GM12878 (cell line): ENCODE data around the gene ZYG11B. TPM values are rescaled to one million over a fixed set of nuclear protein-coding genes. Genes with fewer than 3 reads are reported as not detected.

Source experiments
- ATF3 ChIP-seq: IDR thresholded peaks from 2 replicates; pipeline ENCODE4 v1.6.1; 2011; ENCODE audit warnings: low read depth, mild to moderate bottlenecking, low read length, moderate library complexity, borderline replicate concordance; ENCODE audit errors: extremely low read depth
- BMI1 ChIP-seq: fragments of 450-650 bp; IDR thresholded peaks from 2 replicates; pipeline ENCODE4 v1.6.1; 2016; ENCODE audit warnings: mild to moderate bottlenecking, moderate library complexity, borderline replicate concordance
- ETV6 ChIP-seq, 2 experiments: fragments of 450-650 bp in 1 of 2; IDR thresholded peaks in 1 of 2; conservative IDR thresholded peaks in 1 of 2; 2 replicates each; pipeline ENCODE4 v1.6.1; 2014; ENCODE audit warnings: antibody characterized with exemption in 1 of 2, borderline replicate concordance in 1 of 2, low read depth in 1 of 2, mild to moderate bottlenecking in 1 of 2, moderate library complexity in 1 of 2
- GATAD2B ChIP-seq: fragments of 450-650 bp; conservative IDR thresholded peaks from 2 replicates; pipeline ENCODE4 v1.6.1; 2017; ENCODE audit warnings: low read depth, mild to moderate bottlenecking, moderate library complexity
- HDAC2 ChIP-seq: fragments of 200-600 bp; sonication (generic); IDR thresholded peaks from 2 replicates; pipeline ENCODE4 v1.6.1; 2017
- KAT2A ChIP-seq: conservative IDR thresholded peaks from 2 replicates; pipeline ENCODE4 v1.6.1; 2011; ENCODE audit warnings: low read depth, low read length; ENCODE audit not compliant: control insufficient read depth
- KDM1A ChIP-seq: fragments of 200-600 bp; sonication (generic); IDR thresholded peaks from 2 replicates; pipeline ENCODE4 v1.6.1; 2016; ENCODE audit warnings: borderline replicate concordance
- MTA2 ChIP-seq: fragments of 450-650 bp; IDR thresholded peaks from 2 replicates; pipeline ENCODE4 v1.6.1; 2016; ENCODE audit warnings: low read depth, mild to moderate bottlenecking, moderate library complexity
- MXI1 ChIP-seq: fragments of 150-350 bp; IDR thresholded peaks from 2 replicates; pipeline ENCODE4 v1.6.1; 2011; ENCODE audit warnings: low read depth, mild to moderate bottlenecking, inconsistent platforms, low read length, improper control_type of control experiment
- MYB ChIP-seq: fragments of 150-350 bp; IDR thresholded peaks from 2 replicates; pipeline ENCODE4 v1.6.1; 2014; ENCODE audit warnings: mild to moderate bottlenecking, low read depth, low read length, borderline replicate concordance
- NR2C2 ChIP-seq: IDR thresholded peaks from 2 replicates; pipeline ENCODE4 v1.6.1; 2011; ENCODE audit warnings: borderline replicate concordance, low read depth; ENCODE audit not compliant: control insufficient read depth, insufficient read length
- RELA ChIP-seq: fragments of 450-650 bp; IDR thresholded peaks from 2 replicates; pipeline ENCODE4 v1.8.0; 2014; ENCODE audit warnings: borderline replicate concordance; ENCODE audit not compliant: partially characterized antibody
- SUZ12 ChIP-seq: fragments of 200-600 bp; sonication (generic); IDR thresholded peaks from one replicate; pipeline ENCODE4 v1.6.1; 2018; ENCODE audit warnings: antibody characterized with exemption, mild to moderate bottlenecking; ENCODE audit not compliant: unreplicated experiment
- TAF1 ChIP-seq: IDR thresholded peaks from 2 replicates; pipeline ENCODE4 v1.6.1; 2011; ENCODE audit warnings: mild to moderate bottlenecking, low read depth, low read length, borderline replicate concordance
- TCF12 ChIP-seq: IDR thresholded peaks from 2 replicates; pipeline ENCODE4 v1.6.1; 2011; ENCODE audit warnings: low read depth, mild to moderate bottlenecking, low read length
- USF1 ChIP-seq: IDR thresholded peaks from 2 replicates; pipeline ENCODE4 v1.6.1; 2011; ENCODE audit warnings: borderline replicate concordance, low read depth, mild to moderate bottlenecking, moderate library complexity, mixed read lengths, low read length; ENCODE audit not compliant: insufficient read depth; ENCODE audit errors: extremely low read length
- ZBED1 ChIP-seq: IDR thresholded peaks from 2 replicates; pipeline ENCODE4 v1.6.1; 2016; ENCODE audit warnings: borderline replicate concordance
- ZNF207 ChIP-seq: fragments of 450-650 bp; IDR thresholded peaks from 2 replicates; pipeline ENCODE4 v1.6.1; 2014; ENCODE audit warnings: antibody characterized with exemption, mild to moderate bottlenecking, borderline replicate concordance
- ZNF274 ChIP-seq: IDR thresholded peaks from one replicate; pipeline ENCODE4 v1.8.0; 2011; ENCODE audit not compliant: insufficient read length, insufficient read depth
- ZNF384 ChIP-seq: IDR thresholded peaks from 2 replicates; pipeline ENCODE4 v1.6.1; 2012; ENCODE audit warnings: low read depth, mild to moderate bottlenecking, low read length, improper control_type of control experiment, borderline replicate concordance
- ZNF622 ChIP-seq: fragments of 450-650 bp; IDR thresholded peaks from 2 replicates; pipeline ENCODE4 v1.6.1; 2017; ENCODE audit warnings: mild to moderate bottlenecking, inconsistent platforms
- ZNF687 ChIP-seq: fragments of 450-650 bp; IDR thresholded peaks from 2 replicates; pipeline ENCODE4 v1.6.1; 2017; ENCODE audit warnings: mild to moderate bottlenecking, moderate library complexity
- polyA plus RNA-seq, 11 experiments: library from polyadenylated mRNA; depleted of rRNA in 4 of 11; unstranded in 6 of 11; stranded (reverse) in 5 of 11; fragments of >200 nt; fragmentation: Nextera tagmentation in 4 of 11; fragmentation: Illumina TruSeq in 1 of 11; extraction: Ambion mirVana in 4 of 11; extraction: Trizol in 1 of 11; gene quantifications; 1 replicate in 1 of 11; 2 replicates in 10 of 11; pipeline versions ENCODE4 v1.2.1 to v1.2.3, GENCODE V29; 2011 to 2016; ENCODE audit warnings: inconsistent platforms in 2 of 11, missing spikeins in 2 of 11, low read depth in 1 of 11
- total RNA-seq, 4 experiments: library from RNA; depleted of rRNA in 3 of 4; stranded (reverse); fragments of >200 nt in 3 of 4; fragmentation: Illumina TruSeq in 1 of 4; extraction: Trizol in 1 of 4; gene quantifications; 2 replicates each; pipeline versions ENCODE4 v1.2.1 to v1.2.3, GENCODE V29; 2013 to 2021
- TF ChIP-seq, protein P1 (sequence below): fragments of 450-650 bp; conservative IDR thresholded peaks from 2 replicates; pipeline ENCODE4 v1.6.1; 2017; ENCODE audit warnings: mild to moderate bottlenecking, moderate library complexity

ZYG11B gene
- total and polyA plus RNA-seq, 10 of the 15 experiments (the other 5 are each of a cell fraction or from before 2014, with no cell fraction given), result 1.8 to 8.5 (median 5.3) TPM

- TF ChIP-seq MYB, result no peak
- no peak for TF ChIP-seq ZBED1
- no peak for TF ChIP-seq ZNF622
- TF ChIP-seq ZNF207, result peak; percentile 83; the same call in 1 of the 2 replicates
- no peak for TF ChIP-seq ATF3
- no peak for TF ChIP-seq KDM1A
- no peak for TF ChIP-seq BMI1
- no peak for TF ChIP-seq USF1
- TF ChIP-seq ZNF384, result 0 out of 2 replicates have a peak, but pooled peaks have one; percentile 12
- TF ChIP-seq NR2C2, result no peak
- no peak for TF ChIP-seq ETV6 (conservative IDR thresholded peaks at IDR 0.05 in 1 of 2, IDR thresholded peaks at IDR 0.05 in 1 of 2; ENCODE audit: borderline replicate concordance in 1 of 2, low read depth in 1 of 2)
- peak; percentile 91 for TF ChIP-seq ZNF687
- peak; percentile 92; the same call in 1 of the 2 replicates for TF ChIP-seq GATAD2B
- no peak for TF ChIP-seq HDAC2
- TF ChIP-seq TCF12, result 0 out of 2 replicates have a peak, but pooled peaks have one; percentile 34
- TF ChIP-seq KAT2A, result no peak
- TF ChIP-seq MTA2, result no peak
- TF ChIP-seq, protein P1, sequence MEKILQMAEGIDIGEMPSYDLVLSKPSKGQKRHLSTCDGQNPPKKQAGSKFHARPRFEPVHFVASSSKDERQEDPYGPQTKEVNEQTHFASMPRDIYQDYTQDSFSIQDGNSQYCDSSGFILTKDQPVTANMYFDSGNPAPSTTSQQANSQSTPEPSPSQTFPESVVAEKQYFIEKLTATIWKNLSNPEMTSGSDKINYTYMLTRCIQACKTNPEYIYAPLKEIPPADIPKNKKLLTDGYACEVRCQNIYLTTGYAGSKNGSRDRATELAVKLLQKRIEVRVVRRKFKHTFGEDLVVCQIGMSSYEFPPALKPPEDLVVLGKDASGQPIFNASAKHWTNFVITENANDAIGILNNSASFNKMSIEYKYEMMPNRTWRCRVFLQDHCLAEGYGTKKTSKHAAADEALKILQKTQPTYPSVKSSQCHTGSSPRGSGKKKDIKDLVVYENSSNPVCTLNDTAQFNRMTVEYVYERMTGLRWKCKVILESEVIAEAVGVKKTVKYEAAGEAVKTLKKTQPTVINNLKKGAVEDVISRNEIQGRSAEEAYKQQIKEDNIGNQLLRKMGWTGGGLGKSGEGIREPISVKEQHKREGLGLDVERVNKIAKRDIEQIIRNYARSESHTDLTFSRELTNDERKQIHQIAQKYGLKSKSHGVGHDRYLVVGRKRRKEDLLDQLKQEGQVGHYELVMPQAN, result peak; percentile 90
- peak; percentile 98 for TF ChIP-seq MXI1
- no peak for TF ChIP-seq RELA
- TF ChIP-seq TAF1, result no peak
- TF ChIP-seq SUZ12, result no peak
- no peak for TF ChIP-seq ZNF274
Observed at GRCh38 chr1:52842643-52843310, 116.5 kb downstream of the ZYG11B start, which contains the start of gene ZYG11A (continued).
